DMS53 treated with DMSO at 0.1 percent for 48 hours (cell line): ENCODE data around the gene CNIH3.

Experiments used
- DNase-seq: peaks from one replicate; lab custom pipeline; 2025; ENCODE audit not compliant: unreplicated experiment; lab: John Stamatoyannopoulos, UW

CNIH3 gene

DNA sequence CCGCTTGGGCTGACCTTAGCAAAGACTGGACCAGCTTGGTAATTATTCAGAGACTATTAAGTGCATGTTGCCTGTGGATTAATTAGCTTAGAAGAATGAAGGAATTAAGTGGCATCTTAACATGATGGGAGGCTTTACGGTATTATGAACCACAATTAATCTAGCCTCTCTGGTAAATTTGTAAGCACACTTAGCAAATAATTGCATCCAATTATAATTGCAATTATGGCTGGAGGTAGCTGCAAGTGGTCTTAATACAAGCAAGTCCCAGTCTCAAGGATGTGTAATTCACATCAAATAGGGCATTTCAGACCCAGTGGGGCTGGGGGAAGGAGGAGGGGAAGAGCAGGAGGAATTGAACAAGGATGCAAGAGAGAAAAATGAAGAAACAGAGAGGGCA is 151.6 kb downstream of the CNIH3 start:
- DNase-seq, result no peak

DNA sequence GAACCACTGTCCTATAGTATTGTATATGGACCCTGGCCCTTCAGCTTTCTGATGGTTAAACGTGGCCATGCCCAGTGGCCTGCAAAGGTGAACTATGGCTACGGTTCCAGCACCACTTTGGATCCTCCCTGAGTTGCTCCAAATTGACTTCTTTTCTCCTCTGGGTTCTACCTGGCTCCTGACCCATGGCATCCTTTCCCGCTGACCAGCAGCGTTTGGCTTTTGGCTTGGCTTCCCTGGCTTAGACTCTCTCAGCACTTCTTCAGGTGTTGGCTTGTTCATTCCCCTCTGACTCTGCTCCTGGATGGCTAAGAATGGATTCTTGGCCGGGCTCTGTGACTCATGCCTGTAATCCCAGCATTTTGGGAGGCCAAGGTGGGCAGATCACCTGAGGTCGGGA is 152.9 kb downstream of the CNIH3 start:
- no peak for DNase-seq

DNA sequence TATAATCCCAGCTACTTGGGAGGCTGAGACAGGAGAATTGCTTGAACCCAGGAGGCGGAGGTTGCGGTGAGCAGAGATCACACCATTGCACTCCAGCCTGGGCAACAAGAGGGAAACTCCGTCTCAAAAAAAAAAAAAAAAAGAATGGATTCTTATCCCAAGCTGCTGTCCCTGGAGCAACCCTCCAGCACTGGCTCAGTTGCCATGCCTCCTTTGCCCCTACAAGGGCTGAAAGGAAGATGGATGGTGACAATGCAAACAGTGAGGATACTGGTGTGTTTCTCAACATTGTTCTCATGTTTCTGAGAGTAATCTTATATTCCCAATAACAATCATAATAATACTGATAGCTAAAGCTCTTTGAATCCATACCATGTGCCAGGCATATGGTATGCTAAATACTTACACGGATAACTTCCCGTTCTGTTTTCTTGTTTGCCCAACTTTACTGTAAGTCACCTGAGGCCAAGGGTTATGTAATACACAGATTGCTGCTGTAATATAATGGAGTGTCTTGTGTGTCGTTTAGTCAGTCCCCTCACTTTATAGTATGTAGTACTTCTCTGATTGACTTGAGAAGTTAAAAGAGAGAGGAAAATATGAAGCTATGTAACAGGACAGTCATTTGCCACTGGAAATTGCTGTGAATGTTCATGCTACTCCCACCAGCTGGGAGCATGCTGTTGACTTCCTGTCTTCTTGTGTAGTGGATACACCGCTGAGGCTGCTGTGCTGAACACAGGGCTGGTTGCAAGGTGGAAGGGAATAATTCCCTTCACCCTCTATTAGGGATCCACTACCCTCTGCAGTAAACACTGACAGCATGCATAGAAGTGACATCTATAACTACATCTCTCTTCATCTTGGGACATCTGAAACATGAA is 153.6 kb downstream of the CNIH3 start:
- DNase-seq, result no peak

DNA sequence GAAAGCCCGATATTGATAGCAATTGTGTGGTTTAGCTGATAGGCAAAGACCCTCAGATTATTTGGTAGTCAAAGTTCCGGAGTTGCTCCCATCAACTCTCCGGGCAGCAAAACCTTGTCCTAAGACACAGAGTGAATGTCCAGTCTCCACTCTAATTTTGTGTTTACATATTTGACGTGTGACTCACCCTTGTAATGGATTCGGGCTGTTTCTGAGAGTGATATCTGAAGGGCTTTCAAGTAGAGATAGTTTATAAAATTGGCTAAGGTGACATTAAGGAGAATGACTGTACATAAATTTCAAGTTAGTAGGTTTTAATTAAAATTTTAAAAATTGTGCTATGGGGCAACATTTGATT is 154.2 kb downstream of the CNIH3 start:
- peak; percentile 39 for DNase-seq

DNA sequence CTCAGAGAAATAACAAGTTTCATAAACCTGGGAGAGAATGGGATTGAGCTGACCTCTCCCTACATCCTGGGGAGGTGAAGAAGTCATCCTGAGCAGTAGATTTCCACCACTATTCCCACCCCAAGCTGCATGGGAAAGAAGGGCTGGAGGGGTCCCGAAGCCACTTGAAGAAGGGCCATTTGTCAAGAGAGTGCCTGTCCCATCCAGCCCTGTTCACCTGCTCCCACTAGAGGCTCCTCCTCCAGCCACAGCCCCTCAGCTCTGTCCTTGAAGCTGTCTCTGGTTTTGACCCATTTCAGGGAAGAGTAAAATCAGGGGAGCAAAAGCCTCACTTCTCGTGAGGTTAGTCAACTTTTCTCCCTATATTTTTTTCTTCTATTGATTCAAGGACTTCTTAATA is 157.5 kb downstream of the CNIH3 start:
- no peak for DNase-seq

DNA sequence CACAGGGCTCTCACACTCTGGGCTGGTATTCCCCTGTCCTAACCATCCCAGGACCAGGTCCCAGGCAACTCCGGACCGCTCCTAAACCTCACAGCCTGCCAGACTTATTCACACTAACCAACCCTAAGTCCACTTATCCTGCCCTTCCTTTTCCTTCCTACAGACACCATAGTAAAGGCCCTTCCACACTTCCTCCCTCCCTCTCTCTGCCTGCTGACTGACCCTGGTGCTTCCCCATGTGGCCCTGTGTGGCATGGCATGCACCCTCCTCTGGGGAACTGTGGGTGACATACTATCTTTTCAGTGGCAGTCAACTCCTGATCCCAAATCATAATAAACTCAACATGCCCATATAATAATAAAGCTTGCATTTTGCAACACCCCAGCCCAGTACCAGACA is 158.3 kb downstream of the CNIH3 start:
- no peak for DNase-seq

DNA sequence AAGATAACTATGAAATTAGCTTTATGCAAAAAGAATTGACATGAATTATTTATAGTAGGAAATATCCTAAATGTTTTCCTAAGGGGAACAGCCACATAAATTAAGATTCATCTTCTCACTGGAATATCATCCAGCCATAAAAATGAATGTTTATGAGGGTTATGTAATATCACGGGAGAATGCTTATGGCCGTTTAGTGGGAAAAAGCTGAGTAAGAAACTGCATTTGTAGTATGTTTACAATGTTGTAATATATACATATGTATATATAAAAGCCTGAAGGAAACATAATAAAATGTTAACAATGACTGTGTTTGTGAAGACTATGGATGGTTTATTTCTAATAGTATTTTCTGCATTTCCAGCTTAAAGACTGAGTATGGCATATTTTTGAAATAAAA is 161.1 kb downstream of the CNIH3 start:
- DNase-seq, result no peak

DNA sequence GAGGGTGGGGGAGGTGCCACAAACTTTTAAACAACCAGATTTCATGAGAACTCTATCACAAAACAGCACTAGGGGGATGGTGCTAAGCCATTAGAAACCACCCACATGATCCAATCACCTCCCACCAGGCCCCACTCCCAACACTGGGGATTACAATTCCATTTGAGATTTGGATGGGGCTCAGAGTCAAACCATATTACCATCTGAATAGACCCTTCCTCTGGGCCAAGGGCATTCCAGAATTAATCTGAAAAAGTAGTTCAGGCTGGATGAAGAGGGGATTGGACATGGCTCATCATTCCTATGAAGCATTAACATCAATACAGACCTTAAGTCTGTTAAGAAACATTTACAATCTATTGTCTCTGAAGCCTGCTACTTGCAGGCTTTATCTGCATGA is 163.4 kb downstream of the CNIH3 start:
- no peak for DNase-seq

DNA sequence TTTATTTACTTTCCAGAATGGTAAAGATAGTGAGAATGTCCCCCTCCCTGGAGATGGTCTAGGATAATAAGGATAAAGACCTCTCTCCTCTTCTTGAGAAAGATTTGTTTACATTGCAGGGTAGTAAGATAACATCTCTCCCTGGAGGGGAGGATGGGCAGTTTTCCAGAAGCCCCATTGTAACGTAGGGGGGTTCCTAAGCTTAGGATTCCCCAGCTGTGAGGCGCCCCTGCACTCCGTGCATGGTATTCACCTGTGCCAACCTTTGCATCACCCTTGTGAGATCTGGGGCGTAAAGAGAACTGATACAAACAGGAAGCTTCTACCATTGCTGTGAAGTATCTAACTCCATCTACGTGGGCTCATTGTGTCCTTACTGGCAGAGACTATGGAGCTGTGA is 164.6 kb downstream of the CNIH3 start:
- no peak for DNase-seq

DNA sequence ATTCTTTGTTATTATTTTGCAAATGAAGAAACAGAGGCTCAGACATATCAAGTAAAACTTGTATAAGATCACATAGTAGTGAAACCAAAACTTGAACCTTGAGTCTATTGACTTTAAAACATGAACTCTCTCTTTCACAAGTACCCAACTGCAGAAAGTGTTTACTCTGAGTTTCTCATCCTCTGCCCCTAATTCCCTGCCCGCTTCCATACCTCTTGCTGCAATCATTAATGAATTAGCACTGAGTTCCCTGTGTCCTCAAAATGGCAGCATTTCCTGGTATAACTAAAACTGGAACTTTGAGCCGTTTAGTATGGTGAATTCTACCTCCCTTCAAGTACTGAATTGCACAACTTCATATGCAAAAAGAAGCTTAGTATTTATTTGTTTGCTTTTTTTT is 165.7 kb downstream of the CNIH3 start:
- no peak for DNase-seq

DNA sequence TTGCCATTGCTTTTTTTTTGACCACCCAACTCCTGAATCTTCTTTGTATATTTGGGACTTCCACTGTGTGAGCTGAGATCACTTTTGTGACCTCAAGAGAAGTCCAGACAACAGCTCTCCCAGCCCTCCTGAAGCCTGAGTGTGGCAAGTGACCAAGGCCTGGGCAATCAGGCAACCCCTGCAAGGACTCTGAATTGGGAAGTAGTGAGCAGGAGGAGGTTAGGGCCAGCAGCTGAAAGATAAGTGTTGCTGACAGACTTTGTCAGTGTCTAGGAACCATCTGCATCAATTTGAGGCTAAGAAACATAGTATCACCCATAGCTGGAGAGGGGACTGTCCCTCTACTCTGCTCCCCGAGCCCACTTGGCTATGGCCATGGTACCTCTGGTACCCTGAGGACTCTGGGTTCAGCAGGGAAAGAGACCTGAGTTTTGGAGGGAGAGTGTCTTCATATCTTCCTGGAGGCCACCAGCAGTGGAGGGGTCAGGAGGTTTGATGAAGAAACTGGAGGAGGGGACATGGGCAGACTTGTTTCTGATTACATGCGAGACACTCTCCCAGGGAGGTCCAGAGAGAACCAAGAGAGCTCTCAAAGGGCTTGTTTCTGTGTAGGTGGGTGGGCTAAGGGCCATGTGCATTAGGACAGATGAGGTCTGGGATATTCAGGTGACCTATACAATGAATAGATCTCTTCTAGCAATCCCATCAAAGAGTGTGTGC is 166.3 kb downstream of the CNIH3 start:
- DNase-seq, result no peak

DNA sequence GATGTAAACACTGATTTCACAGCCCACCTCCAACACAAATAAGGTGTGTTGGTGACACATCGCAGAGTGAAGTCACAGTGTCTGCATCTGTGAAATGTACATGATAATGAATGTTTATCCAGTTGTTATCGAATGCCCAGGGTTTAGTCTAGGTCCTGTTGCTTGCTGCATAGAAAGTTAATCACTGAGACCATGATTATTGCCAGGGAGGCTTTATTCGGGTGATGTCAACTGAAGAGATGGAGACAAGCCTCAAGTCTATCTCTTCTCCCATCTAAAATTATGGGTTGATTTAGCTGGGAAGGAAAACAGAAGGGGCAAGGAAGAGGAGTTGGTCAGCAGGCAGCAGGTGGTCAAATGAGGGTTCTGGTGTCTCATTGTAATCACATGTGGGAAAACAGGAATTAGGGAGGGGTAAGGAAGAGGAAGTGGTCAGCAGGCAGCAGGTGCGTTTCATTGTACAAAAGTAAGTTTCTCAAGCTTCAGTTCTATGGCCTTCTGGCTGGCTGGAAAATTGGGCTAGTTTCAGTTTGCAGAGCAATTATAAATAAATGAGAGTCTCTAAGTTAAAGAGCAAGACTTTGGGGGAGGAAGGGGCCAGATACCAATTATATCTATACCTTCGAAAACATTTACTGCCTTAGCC is 167.0 kb downstream of the CNIH3 start:
- no peak for DNase-seq

DNA sequence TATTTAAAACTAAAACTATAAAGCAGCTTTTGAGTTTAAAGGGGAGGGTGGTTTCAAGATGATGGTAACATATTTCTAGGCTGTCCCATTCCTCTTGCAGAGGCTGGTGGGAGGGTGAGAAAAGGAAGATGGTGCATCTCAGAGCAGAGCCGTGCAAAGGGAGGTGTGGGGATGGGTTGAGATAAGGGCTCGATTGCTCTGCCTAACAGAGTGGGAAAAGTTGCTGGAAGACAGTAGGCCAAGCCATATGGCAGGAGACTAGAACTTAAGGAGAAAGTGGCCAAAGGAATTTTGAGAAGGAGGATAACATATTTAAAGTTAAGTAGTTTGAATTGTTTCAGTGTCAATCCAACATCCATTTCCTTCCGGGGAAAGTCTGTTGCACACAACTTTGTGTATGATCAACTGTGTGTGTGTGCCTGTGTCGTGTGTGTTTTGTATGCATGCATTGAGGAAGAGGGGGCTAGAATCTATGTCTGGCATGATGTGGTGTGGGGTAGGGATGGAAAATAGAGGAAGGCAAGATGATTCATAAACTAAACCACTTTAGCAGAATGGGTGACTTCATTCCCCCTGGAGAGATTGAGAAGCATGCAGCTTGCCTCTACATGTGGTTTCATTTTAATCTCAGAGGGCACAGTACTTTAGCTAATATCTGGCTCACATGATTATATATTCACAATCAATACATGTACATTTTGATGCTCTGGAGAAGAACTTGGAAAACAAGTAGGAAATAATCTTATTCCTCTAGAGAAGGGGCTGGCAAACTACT is 168.3 kb downstream of the CNIH3 start:
- DNase-seq, result no peak

DNA sequence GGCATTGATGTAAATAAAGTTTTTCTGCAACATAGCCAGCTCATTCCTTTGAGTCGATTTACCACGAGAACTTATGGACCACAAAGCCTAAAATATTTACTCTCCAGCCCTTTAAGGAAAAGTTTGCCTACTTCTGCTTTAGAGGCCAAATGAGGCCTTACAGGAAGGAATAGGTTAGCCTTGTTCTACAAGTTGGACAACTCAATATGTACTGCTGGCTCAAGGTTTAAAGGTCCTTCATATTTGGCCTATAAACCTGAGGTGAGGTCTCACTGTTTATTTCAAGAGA is 168.9 kb downstream of the CNIH3 start:
- DNase-seq, result no peak

DNA sequence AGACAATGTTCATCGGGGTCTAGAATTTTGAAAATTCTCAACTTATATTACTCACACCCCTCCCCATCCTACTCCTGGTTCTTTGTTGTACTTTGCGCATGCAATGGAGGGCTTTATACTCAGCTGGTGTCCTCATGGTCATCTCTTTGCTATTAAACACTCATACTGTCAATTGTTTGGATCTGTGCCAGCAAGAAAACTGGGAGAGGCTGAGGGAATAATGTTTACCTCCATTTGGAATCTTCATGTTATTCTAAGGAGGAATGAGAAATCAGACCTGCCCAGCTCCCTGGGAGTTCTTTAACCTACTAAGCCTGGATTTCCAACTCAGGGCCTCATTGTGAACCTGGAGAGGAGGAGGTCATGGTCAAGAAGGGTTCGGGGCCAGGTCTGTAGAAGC is 169.5 kb downstream of the CNIH3 start:
- DNase-seq, result no peak

DNA sequence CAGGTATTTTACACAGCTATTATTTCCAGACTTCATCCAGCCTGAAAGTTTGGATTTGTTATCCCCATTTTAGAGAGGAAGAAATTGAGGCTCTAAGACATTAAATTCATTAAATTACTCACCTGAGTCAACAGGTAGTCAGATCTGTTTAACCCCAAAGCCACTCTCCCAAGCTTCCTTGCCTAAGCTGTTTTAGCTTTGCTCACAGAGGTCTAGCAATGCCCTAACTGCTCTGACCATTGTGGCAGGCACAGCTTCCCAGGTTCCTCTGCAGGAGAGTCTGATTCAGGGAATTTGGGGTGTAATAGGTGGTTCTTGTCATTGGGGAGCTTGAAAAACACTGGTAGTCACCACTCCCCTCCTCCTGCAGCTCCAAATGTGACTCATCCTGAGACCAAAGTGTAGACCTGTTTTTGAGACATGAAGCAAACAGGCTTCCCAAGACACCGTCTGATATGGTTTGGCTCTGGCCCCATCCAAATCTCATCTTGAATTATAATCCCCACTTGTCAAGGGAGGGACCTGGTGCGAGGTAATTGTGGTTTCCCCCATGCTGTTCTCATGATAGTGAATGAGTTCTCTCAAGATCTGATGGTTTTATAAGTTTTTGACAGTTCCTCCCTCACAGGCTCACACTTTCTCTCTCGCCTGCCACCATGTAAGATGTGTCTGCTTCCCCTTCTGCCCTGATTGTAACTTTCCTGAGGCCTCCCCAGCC is 170.6 kb downstream of the CNIH3 start:
- no peak for DNase-seq

DNA sequence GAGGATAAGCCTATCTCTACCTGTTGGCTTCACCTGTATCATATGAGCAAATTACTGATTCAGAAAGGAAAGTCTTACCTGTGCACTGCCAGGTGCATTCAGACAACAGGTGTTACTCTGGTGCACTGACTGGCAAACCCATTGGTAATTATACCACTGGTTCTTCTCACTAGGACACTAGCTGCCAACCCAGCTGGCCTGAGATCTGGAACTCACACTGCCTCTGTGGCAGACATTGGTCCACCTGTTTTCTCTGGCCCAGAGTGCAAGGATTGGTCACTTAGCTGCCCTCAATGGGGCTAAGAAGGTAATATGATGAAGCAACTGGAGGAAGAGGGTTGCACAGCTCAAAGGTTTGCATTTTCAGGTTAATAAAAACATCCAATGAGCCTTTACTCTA is 173.2 kb downstream of the CNIH3 start:
- no peak for DNase-seq
